HG02588 (cell line): ENCODE data around the gene SLC25A15.
"Not testable (repeated sequence)": the region's sequence is repeated elsewhere in the genome, so short reads cannot be mapped to it uniquely, and the experiment has no call there.

Experiments
- ATAC-seq: cut with Tn5 transposase; IDR thresholded peaks from one replicate; pipeline ENCODE4 v1.9.1; 2021; ENCODE audit warnings: mild to moderate bottlenecking, moderate library complexity; ENCODE audit not compliant: unreplicated experiment

Gene SLC25A15

GRCh38 chr13:40812102-40812501, 22.7 kb downstream of the SLC25A15 start:
- no peak for ATAC-seq

- ATAC-seq = no peak
Measured at GRCh38 chr13:40812724-40813445, 23.5 kb downstream of the SLC25A15 start.

DNA sequence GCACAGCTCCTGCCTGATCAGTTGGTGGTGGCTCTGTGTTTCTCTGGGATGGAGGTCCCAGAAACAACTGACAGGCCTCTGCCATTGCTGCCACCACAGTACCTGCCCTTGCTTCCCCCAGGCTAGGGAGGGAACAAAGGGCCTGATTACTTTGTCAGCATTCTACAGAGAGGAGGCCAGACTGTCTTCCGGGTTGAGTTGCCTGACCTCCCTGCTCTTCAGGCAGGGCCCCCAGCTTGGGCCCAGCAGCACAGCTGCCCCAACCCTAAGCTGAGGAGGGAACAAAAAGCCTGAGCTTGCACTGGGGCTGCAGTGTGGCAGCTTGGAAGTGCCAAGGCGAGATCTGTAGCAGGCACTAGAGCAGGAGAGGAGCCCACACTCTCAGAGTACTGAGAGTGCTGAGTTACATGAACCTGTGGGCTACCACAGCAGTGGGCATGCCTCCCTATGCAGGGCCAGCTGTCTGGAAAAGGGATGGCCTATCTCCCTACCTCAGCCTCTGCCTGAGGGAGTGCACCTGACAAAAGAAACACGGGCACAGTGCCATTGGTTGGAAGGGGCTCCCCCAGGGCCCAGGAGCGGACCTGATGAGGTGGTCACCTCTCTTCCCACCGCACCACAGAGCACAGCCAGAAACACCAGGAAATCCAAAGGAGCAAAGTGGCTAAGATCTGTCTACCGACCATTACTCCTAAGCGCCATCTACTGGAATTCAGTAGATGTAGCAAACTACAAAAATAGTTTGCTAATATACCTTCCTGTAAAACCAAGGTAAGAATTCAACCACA, 24.4 kb downstream of the SLC25A15 start:
- ATAC-seq = no peak

- no peak for ATAC-seq
Measured at GRCh38 chr13:40814803-40815202, 25.4 kb downstream of the SLC25A15 start.

DNA sequence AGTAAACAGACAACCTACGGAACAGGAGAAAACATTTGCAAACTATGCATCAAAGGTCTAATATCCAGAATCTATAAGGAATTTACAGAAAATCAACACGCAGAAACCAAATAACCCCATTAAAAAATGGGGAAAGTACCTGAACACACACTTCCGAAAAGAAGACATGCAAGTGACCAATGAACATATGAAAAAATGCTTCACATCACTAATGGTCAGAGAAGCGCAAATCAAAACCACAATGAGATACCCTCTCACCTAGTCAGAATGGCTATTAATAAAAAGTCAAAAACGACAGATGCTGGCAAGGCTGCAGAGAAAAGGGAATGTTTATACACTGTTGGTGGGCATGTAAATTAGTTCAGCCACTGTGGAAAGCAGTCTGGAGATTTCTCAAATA, 29.5 kb downstream of the SLC25A15 start:
- ATAC-seq = no peak

DNA sequence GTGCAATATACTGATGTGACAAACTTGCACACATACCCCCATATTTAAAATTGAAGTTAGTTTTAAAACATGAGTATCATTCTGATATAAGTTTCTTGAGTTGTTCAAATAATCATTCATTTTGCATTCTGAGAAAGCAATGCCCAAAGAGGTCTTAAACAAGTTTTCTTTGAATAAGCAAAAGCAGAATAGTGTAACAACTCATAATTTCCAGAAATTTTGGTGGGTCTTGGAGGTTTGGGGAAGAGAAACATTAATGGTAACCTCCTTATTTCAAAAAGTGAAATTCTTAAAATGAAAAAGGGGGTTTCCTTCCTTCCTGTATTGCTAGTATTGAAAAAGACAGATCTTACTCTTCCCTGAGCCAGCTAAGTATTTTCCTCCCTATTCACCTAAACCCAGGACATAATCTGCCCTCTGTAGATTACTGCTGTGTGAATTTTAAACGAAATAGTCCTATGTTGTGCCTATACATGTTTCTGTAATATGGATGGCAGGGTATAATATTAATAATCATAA, 30.4 kb downstream of the SLC25A15 start:
- ATAC-seq = no peak

- ATAC-seq = not testable (repeated sequence)
Measured at GRCh38 chr13:40839725-40840124, 50.3 kb downstream of the SLC25A15 start.

DNA sequence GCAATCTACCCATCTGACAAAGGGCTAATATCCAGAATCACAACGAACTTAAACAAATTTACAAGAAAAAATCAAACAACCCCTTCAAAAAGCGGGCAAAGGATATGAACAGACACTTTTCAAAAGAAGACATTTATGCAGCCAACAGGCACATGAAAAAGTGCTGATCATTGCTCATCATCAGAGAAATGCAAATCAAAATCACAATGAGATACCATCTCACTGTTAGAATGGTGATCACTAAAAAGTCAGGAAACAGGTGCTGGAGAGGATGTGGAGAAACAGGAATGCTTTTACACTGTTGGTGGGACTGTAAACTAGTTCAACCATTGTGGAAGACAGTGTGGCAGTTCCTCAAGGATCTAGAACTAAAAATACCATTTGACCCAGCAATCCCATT, 51.5 kb downstream of the SLC25A15 start:
- not testable (repeated sequence) for ATAC-seq
